Smooth muscle cell of the brain vasculature (primary cell): Measurements from ENCODE around the gene MYL4.
"Not testable (repeated sequence)": the region's sequence is repeated elsewhere in the genome, so short reads cannot be mapped to it uniquely, and the experiment has no call there.

Source experiments
- DNase-seq: peaks from one replicate; pipeline ENCODE4 v3.0.0-alpha.2; 2012; ENCODE audit warnings: low read depth, low spot score

Gene MYL4

GRCh38 chr17:47208744-47209488 is at the start of gene MYL4:
Gene MYL4 (plus strand): TSS chr17:47209348. CDS start chr17:47209423, 75 bp downstream.
- DNase-seq: no peak

GRCh38 chr17:47162013-47162622 is 47.0 kb upstream of the MYL4 start:
- DNase-seq: no peak

DNA sequence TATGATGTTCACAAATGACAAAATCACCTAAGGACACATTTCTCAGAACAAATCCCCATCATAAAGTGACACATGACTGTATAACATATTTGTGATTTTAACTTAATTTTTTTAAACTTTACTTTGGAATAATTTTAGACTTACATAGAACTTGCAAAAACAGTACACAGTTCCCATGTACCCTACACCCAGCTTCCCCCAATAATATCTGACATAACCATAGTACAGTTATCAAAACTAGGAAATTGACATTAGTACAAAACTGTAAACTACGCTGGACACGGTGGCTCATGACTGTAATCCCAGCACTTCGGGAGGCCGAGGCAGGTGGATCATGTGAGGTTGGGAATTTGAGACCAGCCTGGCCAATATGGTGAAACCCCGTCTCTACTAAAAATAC is 44.9 kb upstream of the MYL4 start:
- no peak for DNase-seq

GRCh38 chr17:47165137-47165536 is 44.0 kb upstream of the MYL4 start:
- DNase-seq: no peak

DNA sequence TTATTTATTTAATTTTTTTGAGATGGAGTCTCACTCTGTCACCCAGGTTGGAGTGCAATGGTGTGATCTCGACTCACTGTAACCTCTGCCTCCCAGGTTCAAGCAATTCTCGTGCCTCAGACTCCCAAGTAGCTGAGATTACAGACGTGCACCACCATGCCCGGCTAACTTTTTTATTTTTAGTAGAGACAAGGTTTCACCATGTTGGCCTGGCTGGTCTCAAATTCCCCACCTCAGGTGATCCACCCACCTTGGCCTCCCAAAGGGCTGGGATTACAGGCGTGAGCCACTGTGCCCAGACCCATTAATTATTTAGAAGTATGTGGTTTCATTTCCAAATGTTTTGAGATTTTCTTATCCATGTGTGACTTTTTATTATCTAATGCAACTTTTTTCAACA is 42.3 kb upstream of the MYL4 start:
- not testable (repeated sequence) for DNase-seq

DNA sequence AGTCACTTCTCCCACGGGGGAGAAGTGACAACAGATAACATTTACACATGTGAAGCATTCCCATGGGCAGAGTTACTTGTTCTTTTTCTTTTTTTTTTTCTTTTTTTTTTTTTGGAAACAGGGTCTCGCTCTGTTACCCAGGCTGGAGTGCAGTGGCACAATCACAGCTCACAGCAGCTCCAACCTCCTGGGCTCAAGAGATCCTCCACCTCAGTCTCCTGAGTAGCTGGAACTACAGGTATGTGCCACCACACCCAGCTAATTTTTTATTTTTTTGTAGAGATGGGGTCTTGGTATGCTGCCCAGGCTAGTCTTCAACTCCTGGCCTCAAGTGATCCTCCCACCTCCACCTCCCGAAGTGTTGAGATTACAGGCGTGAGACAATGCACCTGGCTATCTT is 40.3 kb upstream of the MYL4 start:
- not testable (repeated sequence) for DNase-seq

DNA sequence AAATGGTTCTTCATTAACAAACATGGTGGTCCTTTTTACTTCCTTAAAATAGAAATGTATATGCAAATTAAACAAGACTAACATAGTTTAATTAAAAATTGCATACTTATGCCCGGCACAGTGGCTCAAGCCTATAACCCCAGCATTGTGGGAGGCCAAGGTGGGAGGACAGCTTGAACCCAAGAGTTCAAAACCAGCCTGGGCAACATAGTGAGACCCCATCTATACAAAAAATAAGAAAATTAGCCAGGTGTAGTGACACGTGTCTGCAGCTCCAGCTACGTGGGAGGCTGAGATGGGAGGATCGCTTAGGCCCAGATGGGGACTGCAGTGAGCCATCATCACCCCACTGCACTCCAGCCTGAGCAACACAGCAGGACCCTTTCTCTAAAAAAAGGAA is 38.4 kb upstream of the MYL4 start:
- DNase-seq: no peak

DNA sequence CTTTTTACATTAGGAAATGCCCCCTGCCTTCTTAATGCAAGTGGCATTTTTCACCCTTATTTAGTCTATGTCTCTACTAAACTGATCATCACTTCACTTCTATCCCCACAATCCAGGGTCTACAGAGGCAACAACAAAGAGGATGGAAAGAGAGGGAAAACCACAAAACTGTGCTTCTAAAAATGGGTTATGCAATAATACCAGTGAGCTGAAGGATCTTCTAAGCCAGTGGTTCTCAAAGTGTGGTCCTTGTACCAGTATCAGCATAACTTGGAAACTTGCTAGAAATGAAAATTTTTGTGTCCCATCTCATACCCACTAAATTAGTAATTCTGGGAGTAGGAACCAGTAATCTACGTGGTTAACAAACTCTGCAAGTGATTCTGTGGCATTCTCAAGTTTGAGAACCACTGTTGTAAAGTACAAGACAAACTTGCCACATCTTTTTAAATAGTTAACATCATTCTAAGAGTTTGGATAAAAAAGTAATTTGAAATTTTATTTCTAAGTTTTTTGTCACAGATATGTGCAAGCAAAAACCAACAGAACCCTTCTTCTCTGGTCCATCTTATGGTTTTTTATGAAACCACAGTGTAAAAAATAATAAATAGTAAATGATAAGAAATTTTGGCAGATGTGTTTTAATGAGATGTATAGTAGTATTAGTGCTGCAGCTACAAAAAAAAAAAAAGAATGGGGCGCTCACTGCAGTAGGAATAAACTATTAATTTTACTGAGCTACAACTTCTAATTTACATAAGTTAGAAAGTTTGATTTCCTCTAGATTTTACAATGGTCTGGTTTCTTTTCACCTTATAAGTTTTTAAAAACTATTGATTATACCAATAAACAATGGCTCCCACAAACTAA is 36.2 kb upstream of the MYL4 start:
- DNase-seq: no peak

GRCh38 chr17:47174823-47175222 is 34.3 kb upstream of the MYL4 start:
- not testable (repeated sequence) for DNase-seq

GRCh38 chr17:47176389-47176826 is 32.7 kb upstream of the MYL4 start:
- DNase-seq: no peak

GRCh38 chr17:47177261-47177660 is 31.9 kb upstream of the MYL4 start:
- DNase-seq: no peak

GRCh38 chr17:47179141-47179540 is 30.0 kb upstream of the MYL4 start:
- no peak for DNase-seq

- DNase-seq: no peak
These were observed 28.8 kb upstream of the MYL4 start for GRCh38 chr17:47180337-47180736.

- not testable (repeated sequence) for DNase-seq
These were observed 28.2 kb upstream of the MYL4 start for GRCh38 chr17:47180988-47181387.

DNA sequence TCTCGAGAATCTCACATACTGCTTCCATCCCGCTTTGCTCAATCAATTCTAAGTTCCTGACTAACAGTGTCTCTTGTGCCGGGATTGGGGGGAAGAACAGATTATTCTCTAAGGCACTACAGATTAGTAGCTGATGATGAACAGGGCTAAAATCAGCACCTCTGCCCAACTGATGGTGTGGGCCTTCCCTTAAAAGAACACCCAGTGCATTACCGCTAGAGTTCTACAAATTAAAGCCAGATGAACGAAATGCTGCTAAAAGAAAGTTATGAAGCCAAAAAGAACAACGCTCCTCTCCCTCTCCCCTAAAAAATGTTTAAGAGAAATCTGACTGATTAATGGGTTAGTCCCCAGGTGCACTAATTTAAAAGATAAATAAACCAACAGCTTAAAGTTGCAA is 24.5 kb upstream of the MYL4 start:
- no peak for DNase-seq

DNA sequence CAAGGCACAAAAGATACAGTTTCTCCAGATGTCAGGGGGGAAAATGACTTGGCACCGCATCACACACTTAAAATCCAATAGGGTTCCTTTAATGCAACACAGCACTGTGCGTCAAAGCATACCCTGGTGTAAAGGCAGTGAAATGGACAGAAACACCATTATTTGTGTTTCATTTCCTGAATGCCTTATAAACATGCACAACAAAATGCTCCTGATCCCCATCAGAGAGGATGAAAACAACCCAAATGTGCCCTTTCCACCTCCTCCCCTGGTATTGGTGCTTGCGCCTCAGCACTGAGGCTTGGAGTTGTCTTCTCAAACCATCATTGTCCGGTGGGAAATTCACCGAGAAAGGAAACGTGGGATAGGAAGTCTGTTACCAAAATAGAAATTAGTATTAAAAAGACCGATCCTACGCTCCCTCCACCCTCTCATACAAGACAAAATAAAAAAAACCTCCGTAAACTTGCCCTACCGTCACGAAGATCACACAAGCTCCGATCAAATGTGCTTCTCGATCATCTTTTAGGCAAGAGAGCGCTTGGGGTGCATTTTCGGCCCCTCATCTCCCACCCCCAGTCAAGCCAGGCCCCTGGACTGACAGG is 20.8 kb upstream of the MYL4 start:
- DNase-seq: no peak

GRCh38 chr17:47188876-47189731 is 20.0 kb upstream of the MYL4 start, which contains the start of gene CDC27:
Gene CDC27 (minus strand): TSS chr17:47189295. CDS start chr17:47189172, 123 bp downstream.
- peak; percentile 95 for DNase-seq

GRCh38 chr17:47189732-47190237 is 19.4 kb upstream of the MYL4 start:
- no peak for DNase-seq

DNA sequence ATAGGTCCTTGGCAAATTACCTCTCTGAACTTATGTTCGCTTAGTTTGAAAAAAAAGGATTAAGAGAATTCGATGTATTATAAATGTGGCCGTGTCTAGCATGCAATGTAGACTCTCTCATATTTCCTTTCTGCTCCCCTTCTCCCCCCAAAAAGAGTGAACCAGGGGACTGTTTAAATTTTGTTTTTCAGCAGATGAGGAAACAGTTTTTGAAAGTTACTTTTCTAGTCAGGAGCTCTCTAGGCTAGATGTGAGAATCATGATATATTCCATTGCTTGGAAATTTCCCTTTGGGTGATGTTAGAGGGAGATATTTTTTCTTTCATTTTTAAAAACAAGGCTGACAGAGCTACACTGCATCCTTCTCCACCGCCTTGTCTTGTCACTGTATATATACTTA is 18.9 kb upstream of the MYL4 start:
- DNase-seq: no peak

DNA sequence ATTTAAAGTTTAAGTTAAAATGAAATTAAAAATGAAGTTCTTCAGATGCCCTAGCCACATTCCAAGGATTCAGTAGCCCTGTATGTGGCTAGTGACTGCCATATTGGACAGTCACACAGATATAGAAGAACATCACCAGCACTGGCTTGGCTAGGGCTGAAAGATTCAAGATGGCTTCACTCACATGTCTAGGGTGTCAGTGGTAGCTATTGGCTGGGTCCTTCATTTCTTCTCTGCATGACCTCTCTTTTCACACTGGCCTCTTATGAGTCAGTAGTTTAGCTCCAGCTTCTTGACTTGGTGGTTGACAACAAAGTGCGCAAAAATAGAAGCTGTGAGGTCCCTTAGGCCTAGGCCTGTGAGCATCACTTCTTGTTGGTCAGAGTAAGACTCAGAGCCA is 18.4 kb upstream of the MYL4 start:
- DNase-seq: no peak

GRCh38 chr17:47192554-47192953 is 16.6 kb upstream of the MYL4 start:
- no peak for DNase-seq
